OCI-LY1 (cell line): ENCODE measurements around the gene ABR.
"Not testable (repeated sequence)": the region's sequence is repeated elsewhere in the genome, so short reads cannot be mapped to it uniquely, and the experiment has no call there.

Experiments
- H2AFZ ChIP-seq: fragments of 200-600 bp; sonication (generic), shearing (Covaris generic); 2 replicates; pipeline ENCODE4 v1.6.0; 2014; ENCODE audit warnings: antibody characterized with exemption, mild to moderate bottlenecking, low read length
- H3F3A ChIP-seq: fragments of 200-600 bp; sonication (generic), shearing (Covaris generic); 2 replicates; pipeline ENCODE4 v1.6.0; 2014; ENCODE audit warnings: mild to moderate bottlenecking, antibody characterized with exemption, low read length, moderate library complexity; ENCODE audit not compliant: insufficient read depth
- H3K27ac ChIP-seq: fragments of 200-600 bp; sonication (generic); 2 replicates; pipeline ENCODE4 v1.5.1; 2014; ENCODE audit warnings: low read length, mixed run types, mild to moderate bottlenecking, low read depth; ENCODE audit not compliant: poor library complexity, severe bottlenecking
- H3K27me3 ChIP-seq: fragments of 200-600 bp; sonication (generic); 2 replicates; pipeline ENCODE4 v1.6.0; 2014; ENCODE audit warnings: antibody characterized with exemption, mild to moderate bottlenecking, low read length, moderate library complexity; ENCODE audit not compliant: insufficient read depth
- H3K36me3 ChIP-seq: fragments of 200-600 bp; sonication (generic); 2 replicates; pipeline ENCODE4 v1.6.1; 2014; ENCODE audit warnings: mild to moderate bottlenecking, antibody characterized with exemption, low read length, moderate library complexity, mixed read lengths; ENCODE audit not compliant: insufficient read depth
- H3K4me1 ChIP-seq: fragments of 200-600 bp; sonication (generic); 2 replicates; pipeline ENCODE4 v1.5.1; 2014; ENCODE audit warnings: mild to moderate bottlenecking, low read length, moderate library complexity; ENCODE audit not compliant: insufficient read depth, severe bottlenecking
- H3K4me2 ChIP-seq: fragments of 200-600 bp; sonication (generic), shearing (Covaris generic); 2 replicates; pipeline ENCODE4 v1.6.1; 2014; ENCODE audit warnings: low read length
- H3K4me3 ChIP-seq: fragments of 200-600 bp; sonication (generic); 2 replicates; pipeline ENCODE4 v1.5.1; 2014; ENCODE audit warnings: low read length, low read depth, mild to moderate bottlenecking, mixed read lengths; ENCODE audit not compliant: poor library complexity, severe bottlenecking
- H3K79me2 ChIP-seq: fragments of 200-600 bp; shearing (Covaris generic); 2 replicates; pipeline ENCODE4 v1.6.1; 2016; ENCODE audit warnings: mixed run types, low read length, mixed read lengths; ENCODE audit not compliant: insufficient read depth
- H3K9ac ChIP-seq: fragments of 200-600 bp; sonication (generic), shearing (Covaris generic); 2 replicates; pipeline ENCODE4 v1.6.1; 2014; ENCODE audit warnings: mild to moderate bottlenecking, low read length, mixed read lengths
- H3K9me2 ChIP-seq: fragments of 200-600 bp; sonication (generic), shearing (Covaris generic); 2 replicates; pipeline ENCODE4 v1.6.1; 2014; ENCODE audit warnings: low read depth, mild to moderate bottlenecking, low read length, mixed read lengths
- H3K9me3 ChIP-seq: fragments of 200-600 bp; shearing (Covaris generic); 2 replicates; pipeline ENCODE4 v1.6.1; 2014; ENCODE audit warnings: low read length, mixed read lengths
- H4K20me1 ChIP-seq: fragments of 200-600 bp; sonication (generic), shearing (Covaris generic); 2 replicates; pipeline ENCODE4 v1.6.0; 2016; ENCODE audit warnings: mild to moderate bottlenecking, low read length; ENCODE audit not compliant: insufficient read depth
- CTCF ChIP-seq: fragments of 200-600 bp; sonication (generic), shearing (Covaris generic); IDR thresholded peaks from 2 replicates; pipeline ENCODE4 v1.5.1; 2017; ENCODE audit warnings: mild to moderate bottlenecking, antibody characterized with exemption, low read length, moderate library complexity, mixed read lengths
- EZH2 ChIP-seq: fragments of 200-600 bp; sonication (generic), shearing (Covaris generic); IDR thresholded peaks from 2 replicates; pipeline ENCODE4 v1.8.0; 2017; ENCODE audit warnings: borderline replicate concordance, mixed run types, mild to moderate bottlenecking, antibody characterized with exemption, low read length, moderate library complexity, mixed read lengths

Gene ABR

GRCh38 chr17:1070411-1070810, 109.4 kb downstream of the ABR start:
- H3K4me2 ChIP-seq: no peak overlapping the region
- no peaks in the 10 kb centered on the region for H3K9me3 ChIP-seq
- H3K9ac ChIP-seq: no peak overlapping the region
- H3K27me3 ChIP-seq: no peaks in the 10 kb centered on the region
- TF ChIP-seq EZH2: no peak
- H4K20me1 ChIP-seq: no peaks in the 10 kb centered on the region
- H3F3A ChIP-seq: no peaks in the 10 kb centered on the region
- H3K36me3 ChIP-seq: peaks cover 57% of the 10 kb centered on the region
- H3K9me2 ChIP-seq: no peaks in the 10 kb centered on the region
- no peak overlapping the region for H3K27ac ChIP-seq
- no peaks in the 10 kb centered on the region for H3K79me2 ChIP-seq
- no peak overlapping the region for H3K4me3 ChIP-seq
- H3K4me1 ChIP-seq: no peaks in the 10 kb centered on the region
- H2AFZ ChIP-seq: no peak overlapping the region

GRCh38 chr17:1069847-1070246, 109.9 kb downstream of the ABR start:
- no peaks in the 10 kb centered on the region for H3K4me1 ChIP-seq
- no peaks in the 10 kb centered on the region for H3F3A ChIP-seq
- no peaks in the 10 kb centered on the region for H3K9me3 ChIP-seq
- no peak overlapping the region for H3K27ac ChIP-seq
- no peaks in the 10 kb centered on the region for H4K20me1 ChIP-seq
- H3K9ac ChIP-seq: no peak overlapping the region
- no peak overlapping the region for H3K4me2 ChIP-seq
- no peaks in the 10 kb centered on the region for H3K9me2 ChIP-seq
- H3K79me2 ChIP-seq: no peaks in the 10 kb centered on the region
- TF ChIP-seq EZH2 (no peak), CTCF (no peak)
- H3K27me3 ChIP-seq: no peaks in the 10 kb centered on the region
- H2AFZ ChIP-seq: no peak overlapping the region
- peaks cover 58% of the 10 kb centered on the region for H3K36me3 ChIP-seq
- H3K4me3 ChIP-seq: no peak overlapping the region

- no peak for TF ChIP-seq CTCF
- TF ChIP-seq EZH2: no peak
- no peaks in the 10 kb centered on the region for H3K9me3 ChIP-seq
- H3K9ac ChIP-seq: no peak overlapping the region
- no peaks in the 10 kb centered on the region for H4K20me1 ChIP-seq
- no peak overlapping the region for H3K4me2 ChIP-seq
- no peak overlapping the region for H3K4me3 ChIP-seq
- no peak overlapping the region for H2AFZ ChIP-seq
- H3K27me3 ChIP-seq: no peaks in the 10 kb centered on the region
- no peaks in the 10 kb centered on the region for H3K9me2 ChIP-seq
- peaks cover 55% of the 10 kb centered on the region for H3K36me3 ChIP-seq
- H3K79me2 ChIP-seq: no peaks in the 10 kb centered on the region
- no peaks in the 10 kb centered on the region for H3F3A ChIP-seq
- no peaks in the 10 kb centered on the region for H3K4me1 ChIP-seq
- H3K27ac ChIP-seq: no peak overlapping the region
Observed at GRCh38 chr17:1068356-1068755, 111.4 kb downstream of the ABR start.

GRCh38 chr17:1067282-1067956, 112.4 kb downstream of the ABR start:
- no peaks in the 10 kb centered on the region for H3K9me2 ChIP-seq
- no peaks in the 10 kb centered on the region for H3K27me3 ChIP-seq
- H3K9ac ChIP-seq: no peak overlapping the region
- H3K79me2 ChIP-seq: no peaks in the 10 kb centered on the region
- TF ChIP-seq CTCF (no peak), EZH2 (no peak)
- no peaks in the 10 kb centered on the region for H3F3A ChIP-seq
- H3K4me1 ChIP-seq: no peaks in the 10 kb centered on the region
- peaks cover 56% of the 10 kb centered on the region for H3K36me3 ChIP-seq
- H3K9me3 ChIP-seq: no peaks in the 10 kb centered on the region
- no peak overlapping the region for H2AFZ ChIP-seq
- H3K4me3 ChIP-seq: no peak overlapping the region
- H3K27ac ChIP-seq: no peak overlapping the region
- no peaks in the 10 kb centered on the region for H4K20me1 ChIP-seq
- no peak overlapping the region for H3K4me2 ChIP-seq

GRCh38 chr17:1065416-1065815, 114.4 kb downstream of the ABR start:
- not testable (repeated sequence) for H3K4me2 ChIP-seq, H2AFZ ChIP-seq, H4K20me1 ChIP-seq, H3K79me2 ChIP-seq, H3K9me3 ChIP-seq, H3K27ac ChIP-seq, H3K4me1 ChIP-seq, H3K9me2 ChIP-seq, H3F3A ChIP-seq, H3K27me3 ChIP-seq, H3K4me3 ChIP-seq, H3K9ac ChIP-seq
- peaks cover 49% of the 10 kb centered on the region for H3K36me3 ChIP-seq
